ENCODE data around the gene AKAP13.
"Not testable (repeated sequence)": the region's sequence is repeated elsewhere in the genome, so short reads cannot be mapped to it uniquely, and the experiment has no call there.

Gene AKAP13, protein sequence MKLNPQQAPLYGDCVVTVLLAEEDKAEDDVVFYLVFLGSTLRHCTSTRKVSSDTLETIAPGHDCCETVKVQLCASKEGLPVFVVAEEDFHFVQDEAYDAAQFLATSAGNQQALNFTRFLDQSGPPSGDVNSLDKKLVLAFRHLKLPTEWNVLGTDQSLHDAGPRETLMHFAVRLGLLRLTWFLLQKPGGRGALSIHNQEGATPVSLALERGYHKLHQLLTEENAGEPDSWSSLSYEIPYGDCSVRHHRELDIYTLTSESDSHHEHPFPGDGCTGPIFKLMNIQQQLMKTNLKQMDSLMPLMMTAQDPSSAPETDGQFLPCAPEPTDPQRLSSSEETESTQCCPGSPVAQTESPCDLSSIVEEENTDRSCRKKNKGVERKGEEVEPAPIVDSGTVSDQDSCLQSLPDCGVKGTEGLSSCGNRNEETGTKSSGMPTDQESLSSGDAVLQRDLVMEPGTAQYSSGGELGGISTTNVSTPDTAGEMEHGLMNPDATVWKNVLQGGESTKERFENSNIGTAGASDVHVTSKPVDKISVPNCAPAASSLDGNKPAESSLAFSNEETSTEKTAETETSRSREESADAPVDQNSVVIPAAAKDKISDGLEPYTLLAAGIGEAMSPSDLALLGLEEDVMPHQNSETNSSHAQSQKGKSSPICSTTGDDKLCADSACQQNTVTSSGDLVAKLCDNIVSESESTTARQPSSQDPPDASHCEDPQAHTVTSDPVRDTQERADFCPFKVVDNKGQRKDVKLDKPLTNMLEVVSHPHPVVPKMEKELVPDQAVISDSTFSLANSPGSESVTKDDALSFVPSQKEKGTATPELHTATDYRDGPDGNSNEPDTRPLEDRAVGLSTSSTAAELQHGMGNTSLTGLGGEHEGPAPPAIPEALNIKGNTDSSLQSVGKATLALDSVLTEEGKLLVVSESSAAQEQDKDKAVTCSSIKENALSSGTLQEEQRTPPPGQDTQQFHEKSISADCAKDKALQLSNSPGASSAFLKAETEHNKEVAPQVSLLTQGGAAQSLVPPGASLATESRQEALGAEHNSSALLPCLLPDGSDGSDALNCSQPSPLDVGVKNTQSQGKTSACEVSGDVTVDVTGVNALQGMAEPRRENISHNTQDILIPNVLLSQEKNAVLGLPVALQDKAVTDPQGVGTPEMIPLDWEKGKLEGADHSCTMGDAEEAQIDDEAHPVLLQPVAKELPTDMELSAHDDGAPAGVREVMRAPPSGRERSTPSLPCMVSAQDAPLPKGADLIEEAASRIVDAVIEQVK (N-terminal part only)

DNA sequence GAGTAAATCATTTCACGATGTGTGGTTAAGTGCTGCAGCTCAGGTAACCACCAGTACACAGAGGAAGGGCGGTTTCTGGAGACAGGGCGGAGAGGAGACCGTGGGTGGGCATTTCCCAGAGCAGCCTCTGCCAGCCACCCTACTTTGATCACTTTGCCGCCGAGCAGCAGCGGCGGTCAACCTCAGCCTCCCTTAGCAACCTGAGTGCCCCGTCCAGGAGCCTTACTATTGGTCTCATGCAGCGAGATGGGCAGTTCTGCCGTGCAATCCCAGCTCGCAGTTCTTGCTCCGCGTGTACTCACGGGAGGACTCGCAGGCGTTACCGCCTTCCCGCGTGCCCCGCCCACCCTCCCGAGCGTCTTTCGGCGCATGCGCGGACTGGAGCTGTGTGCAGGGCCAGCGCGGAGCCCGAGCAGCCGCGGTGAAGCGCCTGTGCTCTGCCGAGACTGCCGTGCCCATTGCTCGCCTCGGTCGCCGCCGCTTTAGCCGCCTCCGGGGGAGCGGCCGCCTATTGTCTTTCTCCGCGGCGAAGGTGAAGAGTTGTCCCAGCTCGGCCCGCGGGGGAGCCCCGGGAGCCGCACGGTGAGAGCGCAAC lies at the start of gene AKAP13:
Gene AKAP13, plus strand, starts transcription at position 387 of the 595 bp plus-strand sequence. CDS start 105,118 bp downstream, outside the sequence.
- DNase-seq, result peak; percentile 99

DNA sequence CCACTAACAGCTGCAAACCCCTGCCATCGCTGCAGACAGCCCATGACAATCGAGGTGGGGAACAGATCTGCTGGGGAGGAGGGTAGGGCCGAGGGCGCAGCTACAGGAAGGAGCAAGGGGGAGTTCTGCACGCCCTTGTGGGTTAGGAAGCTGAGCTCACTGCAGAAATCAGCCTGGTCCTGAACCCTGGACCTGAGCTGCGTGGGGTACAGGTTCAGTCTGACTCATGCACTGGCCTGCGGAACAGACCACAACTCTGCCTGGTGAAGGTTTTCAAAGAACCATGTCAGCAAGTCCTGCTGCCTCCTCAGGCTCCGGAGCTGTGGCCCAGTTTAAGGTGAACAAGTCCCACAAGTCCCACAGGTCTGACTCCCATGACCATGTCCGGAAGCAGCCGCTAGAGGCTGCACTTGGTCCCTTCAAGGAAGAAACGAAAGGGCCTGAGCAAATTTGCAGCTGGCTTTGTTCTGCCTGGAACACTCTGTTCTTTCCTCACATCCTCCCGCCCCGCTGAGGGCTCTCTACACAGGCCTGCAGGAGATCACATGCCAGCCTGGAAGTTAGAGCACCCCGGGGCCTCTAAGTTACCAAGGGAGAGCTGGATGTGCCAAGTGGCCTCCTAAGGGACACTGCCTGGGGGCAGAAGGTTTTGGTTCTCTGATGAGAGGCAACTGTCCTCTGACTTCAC lies 49.4 kb upstream of the AKAP13 start:
- peak; percentile 77 for DNase-seq

DNA sequence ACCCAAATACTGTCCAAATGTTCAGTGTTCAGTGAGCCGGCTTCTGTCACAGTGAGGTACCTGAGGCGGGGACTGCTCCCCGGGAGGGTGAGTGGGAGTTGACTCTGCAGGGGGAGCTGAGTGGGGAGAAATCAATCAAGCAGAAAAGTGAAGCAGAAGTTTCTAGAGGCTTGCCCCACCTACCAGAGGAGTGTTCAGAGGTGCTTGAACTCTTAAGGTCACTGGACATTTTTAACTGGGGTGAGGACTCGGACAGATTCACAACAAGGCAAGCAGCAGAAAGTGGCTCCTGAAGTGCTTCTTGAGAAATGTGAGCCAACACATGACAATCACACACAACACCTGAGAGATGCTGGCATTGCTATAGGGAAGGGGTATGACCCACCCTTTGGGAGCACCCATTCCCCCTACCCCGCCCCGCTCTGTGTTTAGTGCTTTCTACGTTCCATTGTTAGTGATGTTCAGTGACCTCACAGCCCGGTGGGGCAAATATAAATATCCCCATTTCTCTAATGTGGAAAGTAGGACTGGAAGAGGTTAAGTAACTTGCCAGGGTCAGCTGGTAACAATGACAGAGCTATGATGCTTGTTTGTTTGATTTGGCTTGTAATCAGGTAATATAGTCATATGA lies 48.6 kb upstream of the AKAP13 start:
- DNase-seq, result no peak

DNA sequence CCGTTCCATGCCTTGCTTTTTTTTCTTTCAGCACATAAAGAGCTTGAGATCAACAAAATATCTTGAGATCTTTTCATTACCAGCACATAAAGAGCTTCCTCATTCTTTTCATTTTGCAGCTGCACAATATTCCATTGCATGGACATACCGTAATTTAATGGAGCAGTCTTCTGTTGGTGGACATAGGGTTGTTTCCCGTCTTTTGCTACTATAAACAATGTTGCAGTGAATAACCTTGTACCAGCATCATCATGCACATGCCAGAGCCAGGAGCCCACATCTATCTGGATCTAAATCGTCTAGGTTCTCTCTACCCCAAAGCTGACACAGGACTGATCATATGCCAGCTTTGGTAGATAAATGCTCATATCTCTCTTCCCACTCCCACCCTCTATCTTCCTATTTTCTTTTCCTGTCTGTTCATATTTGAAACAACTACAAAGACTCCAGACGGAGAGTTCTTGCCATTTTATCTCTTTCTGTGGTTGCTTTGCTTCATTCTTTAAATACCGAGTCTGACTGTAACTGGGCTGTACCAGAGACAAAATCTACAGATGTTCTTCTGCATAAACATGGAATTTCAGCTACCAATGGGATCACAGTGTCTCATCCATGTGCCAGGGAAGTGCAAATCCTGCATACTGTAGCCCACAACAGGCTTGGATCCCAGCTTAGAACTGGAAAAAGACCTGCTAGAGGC lies 47.1 kb upstream of the AKAP13 start:
- DNase-seq, result no peak

DNA sequence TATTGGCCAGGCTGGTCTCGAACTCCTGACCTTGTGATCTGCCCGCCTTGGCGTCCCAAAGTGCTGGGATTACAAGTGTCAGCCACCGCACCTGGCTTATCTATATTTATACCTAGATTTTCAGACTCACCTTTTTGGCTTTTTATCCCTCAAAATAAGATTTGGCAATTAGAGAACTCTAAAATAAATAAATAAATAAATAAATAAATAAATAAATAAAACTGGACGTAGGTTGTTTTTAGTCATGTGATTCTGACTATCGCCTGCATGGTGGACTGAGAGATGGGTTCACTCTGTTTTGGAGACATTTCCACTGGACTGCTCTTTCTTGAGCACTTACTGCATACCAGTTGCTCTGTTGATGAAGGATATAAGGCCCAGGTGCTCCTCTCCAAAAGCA lies 46.2 kb upstream of the AKAP13 start:
- DNase-seq, result no peak

DNA sequence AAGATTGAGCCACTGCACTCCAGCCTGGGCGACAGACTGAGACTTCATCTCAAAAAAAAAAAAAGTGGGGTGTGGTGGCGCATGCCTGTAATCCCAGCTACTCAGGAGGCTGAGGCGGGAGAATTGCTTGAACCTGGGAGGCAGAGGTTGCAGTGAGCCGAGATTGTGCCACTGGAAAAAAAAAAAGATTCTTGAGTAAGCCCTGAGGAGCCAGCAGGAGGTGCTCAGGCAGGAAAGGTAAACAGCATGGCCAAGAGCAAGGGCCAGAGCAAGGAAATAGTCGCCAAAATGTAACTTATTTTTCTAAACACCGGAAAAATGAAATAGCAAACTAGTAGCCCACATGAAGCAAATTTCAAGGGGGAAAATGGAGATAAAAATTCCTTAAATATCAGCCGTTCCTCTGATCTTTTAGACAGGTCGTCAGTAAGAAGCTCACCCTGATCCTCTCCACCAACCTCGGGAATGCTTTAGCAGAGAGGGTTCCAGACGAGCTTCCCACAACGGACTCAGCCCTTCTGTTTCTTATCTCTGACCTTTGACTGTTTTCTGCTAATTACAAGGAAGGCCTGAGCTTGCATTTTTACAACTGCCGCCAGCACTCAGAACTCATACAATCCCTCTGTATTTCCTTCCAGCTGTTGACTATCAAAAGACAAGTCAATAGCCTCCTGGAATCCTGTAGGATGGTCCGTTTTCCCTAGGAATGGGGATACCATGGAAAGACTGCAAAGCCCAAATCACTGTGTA lies 45.0 kb upstream of the AKAP13 start:
- no peak for DNase-seq

DNA sequence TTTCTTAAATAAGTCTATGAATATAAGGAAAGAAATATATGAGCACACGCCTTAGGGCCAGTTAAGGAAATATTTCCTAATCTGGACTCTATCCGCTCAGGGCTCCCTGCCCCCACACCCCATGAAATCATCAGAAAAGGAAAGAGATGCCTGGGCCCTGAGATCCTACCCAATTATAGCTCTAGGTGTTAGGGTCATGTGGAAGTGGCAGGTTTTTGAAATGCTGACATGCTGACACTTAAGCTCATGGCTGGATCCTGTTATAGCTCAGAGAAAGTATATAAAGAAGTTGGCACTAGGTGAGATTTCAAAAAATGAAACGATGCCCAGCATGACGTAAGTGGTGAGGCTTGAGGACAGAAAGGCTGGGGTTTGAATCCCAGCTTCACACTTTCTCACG lies 43.5 kb upstream of the AKAP13 start:
- DNase-seq, result no peak

DNA sequence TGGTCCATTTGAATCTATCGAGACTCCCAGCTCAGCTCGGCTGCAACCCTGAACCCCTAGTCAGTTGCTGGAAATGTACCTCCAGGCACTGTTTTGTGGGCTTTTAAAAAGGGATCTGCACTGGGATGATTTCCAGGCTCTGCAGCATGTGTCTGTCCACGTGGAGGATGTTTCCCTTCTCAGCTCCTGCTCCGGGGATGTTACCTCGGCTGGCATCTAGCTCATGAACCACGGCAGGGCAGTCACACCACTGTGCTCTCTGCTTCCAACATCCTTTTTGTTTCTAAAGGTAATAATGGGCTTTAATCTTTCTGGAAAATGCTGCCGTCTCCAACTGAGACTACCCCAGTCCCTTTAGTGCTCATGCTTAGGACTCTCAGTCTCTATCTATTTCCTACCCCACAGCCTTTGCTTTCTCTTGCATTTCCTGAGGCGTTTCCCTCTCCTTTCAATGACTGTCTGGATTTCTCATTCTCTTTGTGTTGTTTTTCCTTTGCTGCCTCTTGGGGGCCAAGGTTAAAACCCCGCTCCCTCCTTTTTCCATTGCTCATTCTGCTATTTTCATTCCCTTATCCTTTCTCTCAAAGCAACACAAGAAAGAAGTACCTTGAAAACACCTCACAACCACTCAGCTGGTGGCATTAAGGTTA lies 42.9 kb upstream of the AKAP13 start:
- no peak for DNase-seq

DNA sequence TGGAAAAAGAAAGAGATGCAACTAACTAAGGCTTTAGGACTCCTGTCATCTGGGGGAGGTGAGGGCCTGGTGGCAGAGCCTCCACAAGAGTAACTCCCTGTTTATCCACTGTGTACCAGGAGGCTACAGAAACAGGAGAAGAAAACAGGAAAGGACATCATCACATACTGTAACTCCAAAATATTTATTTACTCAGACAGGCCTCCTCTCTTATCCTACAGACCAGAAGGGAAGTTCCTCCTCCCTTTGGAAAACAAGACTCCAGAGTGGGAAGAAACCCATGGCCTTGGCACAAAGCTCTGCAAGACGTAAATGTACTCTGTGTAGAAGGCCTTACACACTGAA lies 40.1 kb upstream of the AKAP13 start:
- DNase-seq, result no peak

DNA sequence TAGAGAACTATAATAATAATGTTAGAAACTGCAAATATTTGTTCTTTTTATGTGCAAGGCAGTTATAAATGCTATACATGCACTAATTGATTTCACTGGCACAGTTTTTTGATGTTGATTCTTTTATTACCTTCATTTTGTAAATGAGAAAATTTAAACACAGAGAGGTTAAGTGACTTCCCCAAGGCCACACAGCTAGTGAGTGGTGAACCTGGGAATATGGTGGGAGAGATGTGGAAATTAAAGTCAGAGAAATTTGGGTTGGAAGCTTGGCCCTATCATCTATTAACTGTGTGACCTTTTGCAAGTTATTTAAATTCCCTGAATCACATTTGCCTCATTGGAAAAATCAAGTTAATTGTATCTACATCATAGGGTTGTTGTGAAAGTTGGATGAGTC lies 39.6 kb upstream of the AKAP13 start:
- DNase-seq, result no peak

DNA sequence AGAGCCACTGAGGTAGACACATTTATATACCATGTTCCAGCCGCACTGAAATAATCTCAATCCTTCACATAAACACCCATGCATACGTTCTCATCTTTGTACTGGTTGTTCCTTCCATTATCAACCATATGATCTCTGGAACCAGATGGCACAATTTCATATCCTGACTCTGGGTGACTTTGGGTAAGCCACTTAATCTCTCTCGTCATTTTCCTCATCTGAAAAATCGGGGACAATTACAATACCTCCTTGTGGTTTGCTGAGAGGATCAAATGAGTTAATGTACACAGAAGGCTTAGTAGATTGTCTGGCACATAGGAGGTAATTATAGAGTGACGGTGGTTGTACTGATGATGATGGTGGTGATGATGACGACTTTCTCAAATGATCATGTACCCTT lies 38.2 kb upstream of the AKAP13 start:
- not testable (repeated sequence) for DNase-seq

DNA sequence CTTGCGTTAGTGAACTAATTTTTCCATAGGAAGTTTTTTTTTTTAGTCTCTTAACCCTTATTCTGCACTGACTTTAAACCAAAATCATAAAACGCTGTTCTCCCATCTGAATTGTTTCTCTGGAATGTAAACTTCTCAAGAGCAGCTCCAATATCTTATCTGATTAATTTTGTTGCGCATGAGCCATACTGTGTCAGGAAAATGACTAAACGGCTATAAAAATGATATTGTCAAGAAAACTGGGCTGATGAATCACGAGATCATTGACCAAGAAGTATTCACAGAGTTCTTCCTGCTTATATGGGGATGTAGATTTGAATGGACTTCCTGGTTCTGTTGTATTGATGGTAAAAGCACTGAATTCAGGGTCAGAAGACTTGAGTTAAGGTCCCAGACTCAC lies 37.0 kb upstream of the AKAP13 start:
- DNase-seq, result peak; percentile 74

DNA sequence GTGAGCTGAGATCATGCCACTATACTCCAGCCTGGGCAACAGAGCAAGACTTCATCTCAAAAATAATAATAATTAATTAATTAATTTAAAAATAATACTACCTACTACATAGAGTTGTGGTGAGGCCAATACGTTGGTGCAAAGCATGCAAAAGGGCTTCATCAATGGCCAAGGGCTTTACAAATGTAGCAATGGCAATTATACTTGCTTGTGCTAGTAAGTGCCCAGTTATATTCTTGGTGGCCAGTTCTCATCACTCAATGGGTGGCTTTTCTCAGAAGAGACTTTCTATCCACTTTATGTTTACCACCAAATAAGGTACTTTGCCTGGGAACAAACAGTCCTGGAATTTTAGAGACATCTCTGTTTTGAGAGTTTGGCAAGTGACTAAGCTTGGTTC lies 36.2 kb upstream of the AKAP13 start:
- not testable (repeated sequence) for DNase-seq

DNA sequence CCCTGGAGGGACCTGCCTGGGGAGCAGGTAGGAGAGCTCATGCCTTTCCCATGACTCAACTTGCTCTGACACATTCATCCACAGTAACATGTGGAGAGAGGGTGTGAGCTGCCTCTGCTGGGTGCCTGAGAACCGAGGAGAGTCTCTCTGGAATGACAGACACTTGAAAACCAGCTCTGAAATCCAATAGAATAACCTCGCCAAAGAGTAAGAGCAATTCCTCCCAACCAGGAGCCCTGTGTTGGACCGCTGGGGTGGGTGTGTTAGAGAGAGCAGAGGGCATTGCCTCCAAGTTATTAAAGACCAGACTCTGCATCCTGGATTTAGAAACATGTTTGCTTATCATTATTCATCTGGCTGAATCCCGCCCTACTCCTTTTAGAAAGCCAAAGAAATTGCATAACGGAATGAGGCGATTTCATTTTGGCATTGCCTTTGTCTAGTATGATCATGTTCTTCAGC lies 35.7 kb upstream of the AKAP13 start:
- not testable (repeated sequence) for DNase-seq

DNA sequence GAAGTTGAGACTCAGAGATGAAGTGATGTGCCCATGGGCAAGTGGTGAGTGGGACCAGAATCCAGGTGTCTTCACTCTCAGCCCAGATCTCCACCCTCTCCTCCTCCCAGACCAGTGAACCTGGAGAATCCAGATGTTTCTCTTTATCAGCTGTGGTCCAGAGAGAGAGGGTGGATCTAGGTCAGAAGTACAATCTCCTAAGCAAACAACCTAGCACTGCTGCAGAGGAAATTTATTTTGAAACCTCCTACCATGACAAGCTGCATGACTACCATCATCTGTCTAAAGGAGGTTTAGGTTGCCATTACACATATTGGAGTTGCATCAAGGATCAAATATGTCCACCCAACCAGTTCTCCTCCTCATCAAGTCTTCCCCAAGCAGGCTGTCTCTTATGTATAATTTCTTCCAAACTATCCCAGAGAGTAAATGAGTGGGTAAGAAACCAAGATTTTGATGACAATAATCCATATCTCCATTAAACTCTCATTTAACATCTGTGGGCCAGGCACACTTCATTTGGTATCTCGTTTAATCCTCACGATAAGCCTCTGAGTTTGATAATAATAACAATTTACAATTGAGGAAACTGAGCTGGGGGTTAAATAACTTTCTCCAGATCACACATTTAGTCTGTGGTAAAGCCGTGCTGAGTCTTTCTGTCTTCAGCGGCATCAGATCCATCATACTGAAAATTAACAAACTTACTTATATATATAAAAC lies 35.0 kb upstream of the AKAP13 start:
- not testable (repeated sequence) for DNase-seq

DNA sequence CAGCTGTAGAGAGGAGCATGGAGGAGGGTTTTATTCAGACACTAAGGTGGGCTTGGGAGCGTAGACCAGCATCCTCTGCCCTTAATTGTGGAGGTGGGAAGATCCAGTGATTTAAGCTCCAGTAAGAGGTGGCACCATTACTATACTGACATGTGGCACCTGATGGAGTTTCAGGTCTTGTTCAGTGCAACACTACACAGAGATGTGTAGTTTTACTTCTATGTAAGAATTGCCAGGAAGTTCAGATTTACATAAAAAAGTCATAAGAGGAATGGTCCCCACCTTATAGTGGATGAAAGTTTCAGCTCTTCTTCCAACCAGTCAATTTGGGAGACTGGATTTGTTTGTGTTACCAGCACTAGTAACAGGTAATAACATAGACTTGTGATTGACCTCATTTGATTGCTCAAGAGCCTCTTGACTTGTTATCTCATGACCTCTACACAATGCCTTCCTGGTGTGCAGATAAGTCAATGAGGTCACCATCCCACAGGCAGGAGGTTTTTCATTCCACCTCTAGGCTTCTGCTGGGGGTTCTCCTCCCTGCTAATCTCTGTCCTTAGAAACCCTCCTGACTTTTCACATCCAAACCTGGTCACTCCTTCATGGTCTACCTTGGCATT lies 33.8 kb upstream of the AKAP13 start:
- DNase-seq, result peak; percentile 52

DNA sequence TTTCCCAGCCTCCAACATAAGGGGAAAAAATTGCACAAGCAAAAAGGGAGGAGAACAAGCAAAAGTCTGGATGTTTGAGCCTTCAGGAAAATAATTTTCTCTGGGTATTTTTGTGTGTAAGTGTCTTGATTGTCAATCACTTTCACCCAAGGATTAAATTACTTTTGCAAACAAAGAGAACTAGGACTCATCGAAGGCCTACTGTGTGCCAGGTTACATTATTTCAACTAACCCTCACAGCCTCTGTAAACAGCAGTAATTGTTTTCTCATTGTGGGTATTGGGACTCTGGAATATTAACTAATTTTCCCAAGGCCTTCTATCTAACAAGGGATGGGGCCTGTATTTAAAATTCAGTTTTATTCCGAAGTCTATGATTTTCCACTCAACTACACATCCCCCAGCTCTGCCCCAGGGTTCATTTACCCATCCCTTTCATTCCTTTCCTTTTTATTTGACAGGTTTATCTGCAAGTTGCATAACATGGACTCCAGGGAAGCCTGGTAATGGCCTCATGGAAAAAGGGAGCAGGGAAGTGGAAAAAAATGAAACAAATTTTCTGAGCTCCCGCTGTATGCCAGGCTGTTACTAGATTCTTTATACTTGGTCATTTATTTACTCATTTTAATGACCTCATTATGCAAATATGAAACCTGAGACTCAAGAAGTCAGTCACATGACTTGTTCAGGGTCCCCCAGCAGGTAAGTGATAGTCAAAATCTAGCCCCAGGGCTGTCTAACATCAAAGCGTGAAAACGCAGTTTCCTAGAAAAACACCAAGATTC lies 32.9 kb upstream of the AKAP13 start:
- DNase-seq, result not testable (repeated sequence)
